Keratinocyte (primary cell): ENCODE measurements around the gene VCL.

ENCODE experiments used
- CTCF ChIP-seq, 3 experiments: IDR thresholded peaks in 1 of 3; conservative IDR thresholded peaks in 1 of 3; optimal IDR thresholded peaks in 1 of 3; 2 replicates in 2 of 3; 3 replicates in 1 of 3; pipeline versions ENCODE3 to v1.5.1; 2011; ENCODE audit warnings: low read length in 3 of 3, mild to moderate bottlenecking in 3 of 3, moderate library complexity in 2 of 3, control low read depth in 1 of 3, inconsistent platforms in 1 of 3; ENCODE audit not compliant: insufficient read depth in 2 of 3; ENCODE audit errors: extremely low read depth in 1 of 3
- EZH2 ChIP-seq: IDR thresholded peaks from one replicate; pipeline ENCODE4 v1.6.1; 2012; ENCODE audit warnings: inconsistent platforms, mild to moderate bottlenecking, low read length, moderate library complexity

- TF ChIP-seq CTCF (optimal IDR thresholded peaks at IDR 0.05 in 1 of 3, IDR thresholded peaks at IDR 0.05 in 1 of 3, conservative IDR thresholded peaks at IDR 0.05 in 1 of 3; ENCODE audit: extremely low read depth in 1 of 3, insufficient read depth in 2 of 3, low read length in 3 of 3) (no peak), EZH2 (no peak)
These were observed 22.5 kb upstream of the VCL start for GRCh38 chr10:73975388-73975787.
